Measurements from ENCODE around the gene PSMC3.

DNA sequence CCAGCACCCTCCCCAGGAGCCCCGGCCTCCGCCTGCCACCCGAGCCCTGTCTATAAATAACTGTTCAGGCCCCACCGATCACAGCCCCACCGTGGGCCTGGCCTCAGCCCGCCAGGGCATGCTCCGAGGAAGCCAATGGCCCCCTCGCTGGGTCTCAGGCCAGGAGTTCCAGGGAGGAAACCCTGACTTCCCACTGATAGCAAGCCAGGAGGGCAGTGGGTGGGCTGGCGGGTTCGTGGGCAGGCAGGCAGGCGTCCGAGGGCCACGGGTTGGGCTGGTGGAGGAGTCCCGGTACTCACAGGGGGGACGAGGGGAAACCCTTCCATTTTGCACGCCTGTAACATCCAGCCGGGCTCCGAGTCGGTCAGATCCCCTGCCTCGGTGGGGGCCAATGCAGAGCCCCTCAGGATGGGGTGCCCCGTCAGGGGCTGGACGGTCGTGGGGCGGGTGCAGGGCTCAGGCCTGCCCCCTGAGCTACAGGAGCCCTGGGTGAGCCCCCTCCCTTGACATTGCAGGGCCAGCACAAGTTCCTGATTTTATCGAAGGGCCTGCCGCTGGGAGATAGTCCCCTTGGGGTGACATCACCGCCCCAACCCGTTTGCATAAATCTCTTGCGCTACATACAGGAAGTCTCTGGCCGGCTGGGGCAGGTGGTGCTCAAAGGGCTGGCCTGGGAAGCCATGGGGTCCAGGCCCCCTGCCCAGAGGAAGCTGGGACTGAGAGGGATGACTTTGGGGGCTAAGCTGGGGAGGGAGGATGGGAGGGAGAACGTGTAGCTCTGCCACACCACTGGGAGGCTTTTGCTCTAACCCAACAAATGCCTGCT, 48.0 kb downstream of the PSMC3 start, which contains the start of gene SPI1:
- TF ChIP-seq, protein P1, sequence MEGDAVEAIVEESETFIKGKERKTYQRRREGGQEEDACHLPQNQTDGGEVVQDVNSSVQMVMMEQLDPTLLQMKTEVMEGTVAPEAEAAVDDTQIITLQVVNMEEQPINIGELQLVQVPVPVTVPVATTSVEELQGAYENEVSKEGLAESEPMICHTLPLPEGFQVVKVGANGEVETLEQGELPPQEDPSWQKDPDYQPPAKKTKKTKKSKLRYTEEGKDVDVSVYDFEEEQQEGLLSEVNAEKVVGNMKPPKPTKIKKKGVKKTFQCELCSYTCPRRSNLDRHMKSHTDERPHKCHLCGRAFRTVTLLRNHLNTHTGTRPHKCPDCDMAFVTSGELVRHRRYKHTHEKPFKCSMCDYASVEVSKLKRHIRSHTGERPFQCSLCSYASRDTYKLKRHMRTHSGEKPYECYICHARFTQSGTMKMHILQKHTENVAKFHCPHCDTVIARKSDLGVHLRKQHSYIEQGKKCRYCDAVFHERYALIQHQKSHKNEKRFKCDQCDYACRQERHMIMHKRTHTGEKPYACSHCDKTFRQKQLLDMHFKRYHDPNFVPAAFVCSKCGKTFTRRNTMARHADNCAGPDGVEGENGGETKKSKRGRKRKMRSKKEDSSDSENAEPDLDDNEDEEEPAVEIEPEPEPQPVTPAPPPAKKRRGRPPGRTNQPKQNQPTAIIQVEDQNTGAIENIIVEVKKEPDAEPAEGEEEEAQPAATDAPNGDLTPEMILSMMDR (IDR thresholded peaks at IDR 0.05; ENCODE audit: poor library complexity): no peak
- TF ChIP-seq EZH2phosphoT487 (IDR thresholded peaks at IDR 0.05; ENCODE audit: low read depth, severe bottlenecking, unreplicated experiment): no peak
